Esophagus squamous epithelium (tissue), 4 donors: ENCODE measurements around the gene IL10.

Source experiments
- CTCF ChIP-seq, 6 experiments: fragments of 450-650 bp in 4 of 6; fragments of 200-600 bp in 2 of 6; sonication (generic) in 2 of 6; IDR thresholded peaks; one replicate each; pipeline ENCODE4 v1.5.1; 2016 to 2019; ENCODE audit warnings: antibody characterized with exemption in 6 of 6, mild to moderate bottlenecking in 4 of 6, moderate library complexity in 4 of 6
- POLR2A ChIP-seq, 4 donors: fragments of 450-650 bp; IDR thresholded peaks; one replicate each; pipeline ENCODE4 v1.6.1; 2017; ENCODE audit warnings: antibody characterized with exemption in 4 of 4, mild to moderate bottlenecking in 4 of 4, moderate library complexity in 3 of 4

DNA sequence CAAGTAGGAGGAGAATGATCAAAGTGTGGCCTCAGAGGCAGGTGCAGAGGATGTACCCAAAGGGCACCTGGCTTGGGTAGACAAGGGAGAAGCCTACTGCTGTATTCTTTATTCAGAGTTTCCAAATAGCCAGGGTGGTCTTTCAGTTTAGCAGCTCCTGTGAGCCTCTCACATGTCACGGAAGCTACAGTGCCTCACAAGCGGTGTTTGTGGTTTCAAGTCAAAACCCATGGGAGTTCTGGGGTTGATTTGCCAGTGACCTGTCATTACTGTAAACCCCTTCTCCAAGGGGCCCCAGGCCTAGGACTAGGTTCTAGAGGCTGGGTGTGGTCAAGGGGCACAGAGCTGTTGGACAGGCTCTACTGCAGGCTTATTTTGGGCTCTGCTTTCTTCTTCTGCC lies 10.2 kb upstream of the IL10 start:
- TF ChIP-seq CTCF (IDR thresholded peaks at IDR 0.05), result no peak
- no peak for TF ChIP-seq POLR2A (IDR thresholded peaks at IDR 0.05)
